ENCODE data around the gene PSMG3.

The PSMG3 gene

DNA sequence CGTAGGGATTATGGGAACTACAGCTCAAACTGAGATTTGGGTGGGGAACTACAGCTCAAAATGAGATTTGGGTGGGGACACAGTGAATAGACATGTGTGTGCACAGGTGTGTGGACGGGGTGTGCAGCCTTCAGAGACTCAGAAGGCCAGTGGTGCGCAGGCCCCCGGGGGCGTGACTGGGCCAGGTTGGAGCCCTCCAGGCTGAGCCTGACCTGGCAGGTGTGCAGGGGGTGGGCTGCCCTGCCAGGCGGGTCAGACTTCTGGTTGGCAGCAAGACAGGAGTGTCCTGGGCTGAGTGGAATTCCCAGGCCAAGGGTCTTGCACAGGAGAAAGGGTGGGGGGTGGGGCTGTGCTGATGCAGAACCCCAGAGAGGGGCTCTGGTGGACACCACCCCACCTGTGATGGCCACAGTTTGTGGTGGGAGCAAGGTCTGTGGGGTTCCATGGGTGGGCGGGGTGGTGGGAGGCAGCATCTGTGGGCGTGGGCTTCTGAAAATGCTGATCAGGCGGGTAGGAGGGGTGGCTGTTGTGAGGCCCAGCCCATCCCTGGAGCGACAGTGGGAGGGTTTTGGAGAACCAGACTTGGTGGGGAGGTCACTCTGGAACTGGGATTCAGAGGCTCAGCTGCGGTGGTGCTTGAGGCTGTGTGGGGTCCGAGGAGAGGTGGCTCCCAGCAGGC lies 29.3 kb upstream of the PSMG3 start:
- no peaks in the 10 kb centered on the region for H4K20me1 ChIP-seq (ENCODE audit: insufficient read depth)
- H3K9ac ChIP-seq: no peak overlapping the region
- no peaks in the 10 kb centered on the region for H3K79me2 ChIP-seq (ENCODE audit: insufficient read depth, low read depth)
- peaks cover 92% of the 10 kb centered on the region for H3K27me3 ChIP-seq (ENCODE audit: insufficient read depth, low read depth)
- no peak overlapping the region for H3K4me3 ChIP-seq (IDR thresholded peaks at IDR 0.05; ENCODE audit: insufficient read depth, low read depth, low read length)
- no peak overlapping the region for H2AFZ ChIP-seq (ENCODE audit: low read depth)
- TF ChIP-seq, protein P1, sequence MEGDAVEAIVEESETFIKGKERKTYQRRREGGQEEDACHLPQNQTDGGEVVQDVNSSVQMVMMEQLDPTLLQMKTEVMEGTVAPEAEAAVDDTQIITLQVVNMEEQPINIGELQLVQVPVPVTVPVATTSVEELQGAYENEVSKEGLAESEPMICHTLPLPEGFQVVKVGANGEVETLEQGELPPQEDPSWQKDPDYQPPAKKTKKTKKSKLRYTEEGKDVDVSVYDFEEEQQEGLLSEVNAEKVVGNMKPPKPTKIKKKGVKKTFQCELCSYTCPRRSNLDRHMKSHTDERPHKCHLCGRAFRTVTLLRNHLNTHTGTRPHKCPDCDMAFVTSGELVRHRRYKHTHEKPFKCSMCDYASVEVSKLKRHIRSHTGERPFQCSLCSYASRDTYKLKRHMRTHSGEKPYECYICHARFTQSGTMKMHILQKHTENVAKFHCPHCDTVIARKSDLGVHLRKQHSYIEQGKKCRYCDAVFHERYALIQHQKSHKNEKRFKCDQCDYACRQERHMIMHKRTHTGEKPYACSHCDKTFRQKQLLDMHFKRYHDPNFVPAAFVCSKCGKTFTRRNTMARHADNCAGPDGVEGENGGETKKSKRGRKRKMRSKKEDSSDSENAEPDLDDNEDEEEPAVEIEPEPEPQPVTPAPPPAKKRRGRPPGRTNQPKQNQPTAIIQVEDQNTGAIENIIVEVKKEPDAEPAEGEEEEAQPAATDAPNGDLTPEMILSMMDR (conservative IDR thresholded peaks at IDR 0.05; ENCODE audit: low read depth, low read length): no peak
- no peak overlapping the region for H3K4me2 ChIP-seq
- no peaks in the 10 kb centered on the region for H3K36me3 ChIP-seq (ENCODE audit: insufficient read depth)
- H3K27ac ChIP-seq: no peak overlapping the region
- no peaks in the 10 kb centered on the region for H3K4me1 ChIP-seq (ENCODE audit: low read depth, poor library complexity, severe bottlenecking)

DNA sequence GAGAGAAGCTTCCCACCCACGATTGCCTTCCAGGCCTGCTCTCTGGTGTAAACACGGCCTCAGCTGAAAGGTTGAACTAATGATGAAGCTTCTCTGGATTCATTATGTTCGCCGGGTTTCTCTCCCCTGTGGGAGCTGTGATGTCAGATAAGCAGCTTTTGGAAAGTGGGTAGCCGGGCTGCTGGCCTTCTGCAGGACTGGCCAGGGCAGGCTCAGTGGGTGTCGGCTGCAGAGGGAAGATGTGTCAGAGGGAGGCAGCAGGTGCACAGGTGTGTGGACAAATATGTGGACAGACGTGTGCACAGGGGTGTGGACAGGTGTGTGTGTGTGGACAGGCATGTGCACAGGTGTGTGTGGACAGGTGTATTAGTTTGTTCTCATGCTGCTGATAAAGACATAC lies 28.5 kb upstream of the PSMG3 start:
- Histone ChIP-seq H3K36me3 (ENCODE audit: insufficient read depth) (no peaks in the 10 kb centered on the region), H3K27me3 (ENCODE audit: insufficient read depth, low read depth) (peaks cover 86% of the 10 kb centered on the region), H3K4me1 (ENCODE audit: low read depth, poor library complexity, severe bottlenecking) (no peaks in the 10 kb centered on the region), H3K9ac (no peak overlapping the region), H3K27ac (no peak overlapping the region), H2AFZ (ENCODE audit: low read depth) (no peak overlapping the region), H4K20me1 (ENCODE audit: insufficient read depth) (no peaks in the 10 kb centered on the region), H3K79me2 (ENCODE audit: insufficient read depth, low read depth) (no peaks in the 10 kb centered on the region), H3K4me3 (IDR thresholded peaks at IDR 0.05; ENCODE audit: insufficient read depth, low read depth, low read length) (no peak overlapping the region), H3K4me2 (no peak overlapping the region)
- TF ChIP-seq, protein P1 (conservative IDR thresholded peaks at IDR 0.05; ENCODE audit: low read depth, low read length): no peak

DNA sequence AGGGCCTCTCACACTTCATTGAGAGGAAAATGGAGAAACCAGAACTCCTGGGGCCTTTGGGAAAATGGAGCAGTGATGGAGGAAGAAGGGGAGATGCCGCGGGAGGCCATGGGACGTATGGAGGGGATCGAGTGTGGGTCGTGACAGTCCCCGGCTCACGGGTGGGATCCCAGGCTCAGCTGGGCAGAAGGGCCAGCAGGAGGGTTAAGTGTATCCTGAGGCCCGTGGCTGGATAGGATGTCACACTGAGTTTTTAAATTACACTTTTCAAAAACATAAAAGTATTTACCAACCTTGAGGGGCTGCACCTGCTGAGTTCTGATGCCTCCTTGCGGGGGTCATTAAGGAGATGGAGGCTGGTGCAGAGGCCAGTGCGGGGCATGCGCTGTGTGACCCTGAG lies 28.0 kb upstream of the PSMG3 start:
- Histone ChIP-seq H3K4me1 (ENCODE audit: low read depth, poor library complexity, severe bottlenecking) (no peaks in the 10 kb centered on the region), H3K4me2 (no peak overlapping the region), H2AFZ (ENCODE audit: low read depth) (no peak overlapping the region), H3K9ac (no peak overlapping the region), H4K20me1 (ENCODE audit: insufficient read depth) (no peaks in the 10 kb centered on the region), H3K27me3 (ENCODE audit: insufficient read depth, low read depth) (peaks cover 86% of the 10 kb centered on the region), H3K79me2 (ENCODE audit: insufficient read depth, low read depth) (no peaks in the 10 kb centered on the region), H3K27ac (no peak overlapping the region), H3K36me3 (ENCODE audit: insufficient read depth) (no peaks in the 10 kb centered on the region), H3K4me3 (IDR thresholded peaks at IDR 0.05; ENCODE audit: insufficient read depth, low read depth, low read length) (no peak overlapping the region)
- TF ChIP-seq, protein P1 (conservative IDR thresholded peaks at IDR 0.05; ENCODE audit: low read depth, low read length): no peak

DNA sequence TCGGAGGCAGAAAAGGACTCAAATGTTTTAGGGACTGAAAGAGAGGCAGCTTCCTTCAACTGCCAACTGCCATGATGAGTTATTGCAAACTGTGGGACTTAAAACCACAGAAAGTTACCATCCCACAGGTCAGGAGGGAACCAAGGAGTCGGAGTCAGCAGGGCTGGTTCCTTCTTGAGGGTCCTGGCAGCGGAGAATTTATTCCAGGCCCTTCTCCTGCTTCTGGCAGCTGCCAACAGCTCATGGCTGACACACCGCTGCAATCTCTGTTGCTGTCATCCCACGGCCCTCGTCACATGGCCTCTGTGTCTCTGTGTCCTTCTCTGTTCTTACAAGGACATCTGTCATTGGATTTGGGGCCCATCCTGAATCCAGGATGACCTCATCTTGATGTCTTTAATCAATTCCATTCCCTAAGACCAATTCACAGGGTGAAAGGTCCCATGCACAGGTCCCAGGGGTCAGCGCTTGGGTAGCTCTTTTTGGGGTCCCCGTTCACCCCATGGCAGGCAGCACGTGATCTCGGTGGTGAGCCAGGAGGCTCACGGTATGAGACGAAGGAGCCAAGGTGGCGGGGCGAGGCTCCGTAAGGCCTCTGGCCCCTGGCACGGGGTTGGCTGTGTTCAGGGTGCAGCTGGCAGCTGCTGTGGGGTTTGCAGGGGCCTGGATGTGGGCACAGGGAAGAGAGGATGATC lies 27.4 kb upstream of the PSMG3 start:
- H4K20me1 ChIP-seq (ENCODE audit: insufficient read depth): no peaks in the 10 kb centered on the region
- no peaks in the 10 kb centered on the region for H3K79me2 ChIP-seq (ENCODE audit: insufficient read depth, low read depth)
- no peaks in the 10 kb centered on the region for H3K4me1 ChIP-seq (ENCODE audit: low read depth, poor library complexity, severe bottlenecking)
- no peaks in the 10 kb centered on the region for H3K36me3 ChIP-seq (ENCODE audit: insufficient read depth)
- no peak overlapping the region for H3K27ac ChIP-seq
- H3K27me3 ChIP-seq (ENCODE audit: insufficient read depth, low read depth): peaks cover 86% of the 10 kb centered on the region
- H3K4me3 ChIP-seq (IDR thresholded peaks at IDR 0.05; ENCODE audit: insufficient read depth, low read depth, low read length): no peak overlapping the region
- H3K9ac ChIP-seq: no peak overlapping the region
- TF ChIP-seq, protein P1 (conservative IDR thresholded peaks at IDR 0.05; ENCODE audit: low read depth, low read length): no peak
- H2AFZ ChIP-seq (ENCODE audit: low read depth): no peak overlapping the region
- no peak overlapping the region for H3K4me2 ChIP-seq
